ENCODE results near the gene EIPR1. TPM values are rescaled to one million over a fixed set of nuclear protein-coding genes. Genes with fewer than 3 reads are reported as not detected.

EIPR1 gene
- total RNA-seq, 2 donors from 2014 or later, result 18.8 to 39.1 TPM

DNA sequence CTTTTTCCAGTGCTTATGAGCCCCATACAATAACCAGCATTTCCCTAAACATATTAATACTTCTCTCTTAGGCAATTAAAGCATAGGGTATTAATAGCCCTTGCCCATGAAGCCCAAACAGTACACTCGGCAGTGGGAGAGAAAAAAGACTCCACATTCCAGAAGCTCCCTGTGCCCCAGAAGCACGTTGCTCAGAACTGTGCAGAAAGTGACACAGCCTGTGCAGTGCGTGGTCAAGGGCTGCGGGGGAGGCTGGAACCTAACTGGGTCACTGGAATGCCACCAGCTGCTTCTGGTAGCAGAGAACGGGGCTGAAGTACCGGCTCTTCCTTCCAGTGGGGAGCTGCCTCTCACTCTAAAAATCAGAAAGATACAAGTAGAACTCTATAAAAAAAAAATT lies 32.7 kb downstream of the EIPR1 start:
- Histone ChIP-seq H3K9ac (ENCODE audit: low read depth in 2 of 2, low read length in 2 of 2) (no peak overlapping the region), H3K27me3 (no peaks in the 10 kb centered on the region), H3K4me1 (no peaks in the 10 kb centered on the region), H3K36me3 (no peaks in the 10 kb centered on the region), H3K4me3 (no peak overlapping the region), H3K9me3 (no peaks in the 10 kb centered on the region), H3K27ac (no peak overlapping the region)
- TF ChIP-seq, protein P1, sequence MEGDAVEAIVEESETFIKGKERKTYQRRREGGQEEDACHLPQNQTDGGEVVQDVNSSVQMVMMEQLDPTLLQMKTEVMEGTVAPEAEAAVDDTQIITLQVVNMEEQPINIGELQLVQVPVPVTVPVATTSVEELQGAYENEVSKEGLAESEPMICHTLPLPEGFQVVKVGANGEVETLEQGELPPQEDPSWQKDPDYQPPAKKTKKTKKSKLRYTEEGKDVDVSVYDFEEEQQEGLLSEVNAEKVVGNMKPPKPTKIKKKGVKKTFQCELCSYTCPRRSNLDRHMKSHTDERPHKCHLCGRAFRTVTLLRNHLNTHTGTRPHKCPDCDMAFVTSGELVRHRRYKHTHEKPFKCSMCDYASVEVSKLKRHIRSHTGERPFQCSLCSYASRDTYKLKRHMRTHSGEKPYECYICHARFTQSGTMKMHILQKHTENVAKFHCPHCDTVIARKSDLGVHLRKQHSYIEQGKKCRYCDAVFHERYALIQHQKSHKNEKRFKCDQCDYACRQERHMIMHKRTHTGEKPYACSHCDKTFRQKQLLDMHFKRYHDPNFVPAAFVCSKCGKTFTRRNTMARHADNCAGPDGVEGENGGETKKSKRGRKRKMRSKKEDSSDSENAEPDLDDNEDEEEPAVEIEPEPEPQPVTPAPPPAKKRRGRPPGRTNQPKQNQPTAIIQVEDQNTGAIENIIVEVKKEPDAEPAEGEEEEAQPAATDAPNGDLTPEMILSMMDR (IDR thresholded peaks at IDR 0.05), result no peak
- intact Hi-C loops (cut with DNase I), result no loop called here
- DNase-seq, result no peak

DNA sequence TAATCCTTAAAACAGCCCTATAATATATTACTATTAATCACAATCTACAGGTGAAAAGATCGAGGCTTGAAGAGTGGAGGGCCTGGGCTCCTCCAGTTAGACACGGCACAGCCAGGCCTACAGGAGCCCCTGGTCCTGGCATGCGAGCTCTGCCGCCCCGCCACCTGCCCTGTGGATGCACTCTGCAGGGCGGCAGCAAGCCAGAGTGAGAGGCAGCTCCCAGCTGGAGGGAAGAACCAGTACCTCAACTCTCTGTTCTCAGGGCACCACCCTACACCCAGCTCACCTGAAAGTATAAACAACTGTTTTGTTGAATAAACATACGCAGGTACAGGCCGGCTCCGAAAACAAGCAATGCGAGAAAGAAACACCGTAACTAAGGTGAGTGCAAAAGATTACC lies 34.6 kb downstream of the EIPR1 start:
- H3K27ac ChIP-seq, result no peak overlapping the region
- no peaks in the 10 kb centered on the region for H3K4me1 ChIP-seq
- no peaks in the 10 kb centered on the region for H3K36me3 ChIP-seq
- no peak for DNase-seq
- H3K9ac ChIP-seq (ENCODE audit: low read depth in 2 of 2, low read length in 2 of 2), result no peak overlapping the region
- H3K9me3 ChIP-seq, result no peaks in the 10 kb centered on the region
- intact Hi-C loops (cut with DNase I), result no loop called here
- H3K27me3 ChIP-seq, result no peaks in the 10 kb centered on the region
- H3K4me3 ChIP-seq, result no peak overlapping the region
- TF ChIP-seq, protein P1 (IDR thresholded peaks at IDR 0.05), result no peak

DNA sequence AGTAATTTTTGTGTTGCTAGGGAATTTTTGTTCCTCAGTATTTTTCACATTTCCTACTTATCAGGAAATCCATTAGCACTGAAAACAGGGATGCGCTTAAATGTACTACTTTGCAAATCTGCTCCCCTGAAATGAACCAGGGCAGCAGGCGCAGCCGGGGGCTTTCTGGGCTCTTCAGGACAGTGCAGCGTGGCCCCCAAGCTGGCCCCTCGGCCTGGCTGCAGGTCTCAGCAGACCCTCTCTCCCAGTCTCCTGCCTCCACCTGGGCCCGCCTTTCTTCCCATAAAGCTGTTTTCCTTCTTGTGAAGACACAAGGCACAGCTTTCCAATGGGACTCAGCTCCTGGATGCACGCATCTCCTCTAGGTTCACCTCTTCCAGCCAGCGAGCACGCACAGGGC lies 35.3 kb downstream of the EIPR1 start:
- Histone ChIP-seq H3K9ac (ENCODE audit: low read depth in 2 of 2, low read length in 2 of 2) (no peak overlapping the region), H3K4me1 (no peaks in the 10 kb centered on the region), H3K27ac (no peak overlapping the region), H3K27me3 (no peaks in the 10 kb centered on the region), H3K4me3 (no peak overlapping the region), H3K9me3 (no peaks in the 10 kb centered on the region), H3K36me3 (no peaks in the 10 kb centered on the region)
- TF ChIP-seq, protein P1 (IDR thresholded peaks at IDR 0.05), result no peak
- no peak for DNase-seq
- intact Hi-C loops (cut with DNase I), result no loop called here

DNA sequence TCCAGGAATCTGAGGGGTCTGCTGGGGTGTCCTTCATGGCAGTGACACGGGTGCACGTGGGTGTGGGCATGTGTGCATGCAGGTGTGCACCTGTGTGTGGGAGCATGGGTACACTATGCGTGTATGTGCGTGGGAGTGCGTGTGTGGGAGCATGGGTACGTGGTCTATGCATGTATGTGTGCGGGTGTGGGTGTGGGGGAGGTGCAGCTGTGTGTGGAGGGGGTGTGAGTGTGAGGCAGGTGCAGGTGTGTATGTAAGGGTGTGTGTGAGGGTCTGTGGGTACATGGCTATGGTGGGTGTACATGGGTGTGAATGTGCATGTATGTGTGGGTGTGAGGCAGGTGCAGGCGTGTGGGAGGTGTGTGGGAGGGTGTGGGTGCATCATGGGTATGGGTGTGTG lies 36.3 kb downstream of the EIPR1 start:
- Histone ChIP-seq H3K4me3 (no peak overlapping the region), H3K27ac (no peak overlapping the region), H3K27me3 (no peaks in the 10 kb centered on the region), H3K36me3 (no peaks in the 10 kb centered on the region), H3K9ac (ENCODE audit: low read depth in 2 of 2, low read length in 2 of 2) (no peak overlapping the region), H3K9me3 (no peaks in the 10 kb centered on the region), H3K4me1 (no peaks in the 10 kb centered on the region)
- DNase-seq, result no peak
- TF ChIP-seq, protein P1 (IDR thresholded peaks at IDR 0.05), result no peak
- intact Hi-C loops (cut with DNase I), result no loop called here

DNA sequence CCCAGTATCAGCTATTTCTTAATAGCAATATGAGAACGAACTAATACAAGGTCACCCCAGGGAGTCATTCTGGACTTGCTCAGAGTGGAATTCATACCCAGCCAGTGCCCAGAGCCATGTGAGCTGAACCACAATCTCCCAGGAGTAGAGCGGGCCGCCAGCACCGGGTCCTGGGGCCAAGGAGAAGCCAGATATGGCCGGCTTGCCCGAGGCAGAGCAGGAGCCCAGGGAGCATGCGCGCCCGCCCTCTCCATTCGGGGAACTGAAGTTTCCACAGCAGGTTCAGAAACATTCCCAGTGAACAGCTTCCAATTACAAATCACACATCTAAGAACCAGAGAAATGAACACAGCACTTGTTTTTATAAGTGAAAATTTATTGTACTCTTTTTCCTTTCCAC lies 37.5 kb downstream of the EIPR1 start:
- intact Hi-C loops (cut with DNase I), result no loop called here
- no peaks in the 10 kb centered on the region for H3K4me1 ChIP-seq
- no peaks in the 10 kb centered on the region for H3K36me3 ChIP-seq
- no peak overlapping the region for H3K9ac ChIP-seq (ENCODE audit: low read depth in 2 of 2, low read length in 2 of 2)
- TF ChIP-seq, protein P1 (IDR thresholded peaks at IDR 0.05), result no peak
- no peaks in the 10 kb centered on the region for H3K27me3 ChIP-seq
- H3K4me3 ChIP-seq, result no peak overlapping the region
- H3K9me3 ChIP-seq, result no peaks in the 10 kb centered on the region
- H3K27ac ChIP-seq, result no peak overlapping the region
- no peak for DNase-seq

DNA sequence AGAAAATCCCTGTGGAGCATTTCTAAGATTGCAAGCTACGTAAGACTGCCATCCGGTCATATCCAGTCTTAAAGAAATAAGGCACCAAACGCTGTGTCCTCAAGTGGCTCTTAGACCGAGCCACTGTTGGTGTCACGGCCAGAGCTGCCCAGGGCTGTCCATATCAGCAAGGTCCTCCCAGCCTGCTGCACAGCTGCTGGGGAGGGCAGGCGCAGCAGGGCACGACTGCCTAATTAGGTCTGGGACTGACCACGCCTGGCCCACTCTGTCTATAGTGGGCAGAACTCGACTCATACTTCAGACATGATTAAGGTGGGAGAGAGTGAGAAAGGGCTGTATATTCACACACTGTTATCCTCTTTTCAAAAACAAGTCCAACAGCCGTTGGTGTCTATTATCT lies 39.3 kb downstream of the EIPR1 start:
- DNase-seq, result no peak
- H3K4me1 ChIP-seq, result no peaks in the 10 kb centered on the region
- H3K9ac ChIP-seq (ENCODE audit: low read depth in 2 of 2, low read length in 2 of 2), result no peak overlapping the region
- TF ChIP-seq, protein P1 (IDR thresholded peaks at IDR 0.05), result no peak
- H3K9me3 ChIP-seq, result no peaks in the 10 kb centered on the region
- intact Hi-C loops (cut with DNase I), result no loop called here
- H3K4me3 ChIP-seq, result no peak overlapping the region
- H3K27ac ChIP-seq, result no peak overlapping the region
- H3K36me3 ChIP-seq, result no peaks in the 10 kb centered on the region
- H3K27me3 ChIP-seq, result no peaks in the 10 kb centered on the region

Measured in colonic mucosa (tissue), 4 donors.